Karpas-422 (cell line): Measurements from ENCODE around the gene SLC24A3. TPM values are rescaled to one million over a fixed set of nuclear protein-coding genes. Genes with fewer than 3 reads are reported as not detected.

Experiments
- DNase-seq: peaks from one replicate; pipeline ENCODE4 v3.0.0-alpha.2; 2015
- H2AFZ ChIP-seq: fragments of 200-600 bp; sonication (generic); 2 replicates; pipeline ENCODE4 v1.6.1; 2014; ENCODE audit warnings: antibody characterized with exemption, low read length, mixed read lengths
- H3K27ac ChIP-seq: fragments of 200-600 bp; sonication (generic); 2 replicates; pipeline ENCODE4 v1.5.1; 2014; ENCODE audit warnings: mild to moderate bottlenecking, low read length, moderate library complexity
- H3K27me3 ChIP-seq: fragments of 200-600 bp; sonication (generic); 2 replicates; pipeline ENCODE4 v1.6.1; 2014; ENCODE audit warnings: low read length, mixed read lengths
- H3K36me3 ChIP-seq: fragments of 200-600 bp; sonication (generic); 2 replicates; pipeline ENCODE4 v1.6.1; 2014; ENCODE audit warnings: low read length, mixed read lengths; ENCODE audit not compliant: insufficient read depth
- H3K4me1 ChIP-seq: fragments of 200-600 bp; sonication (generic); 2 replicates; pipeline ENCODE4 v1.6.1; 2014; ENCODE audit warnings: mild to moderate bottlenecking, low read length, mixed read lengths
- H3K4me2 ChIP-seq: fragments of 200-600 bp; sonication (generic); 2 replicates; pipeline ENCODE4 v1.6.1; 2014; ENCODE audit warnings: low read length, low read depth, mild to moderate bottlenecking; ENCODE audit not compliant: poor library complexity, severe bottlenecking
- H3K4me3 ChIP-seq: fragments of 200-600 bp; sonication (generic); 2 replicates; pipeline ENCODE4 v1.5.1; 2014; ENCODE audit warnings: mild to moderate bottlenecking, antibody characterized with exemption, low read length, mixed read lengths
- H3K79me2 ChIP-seq: fragments of 200-600 bp; sonication (generic); 2 replicates; pipeline ENCODE4 v1.6.1; 2014; ENCODE audit warnings: mild to moderate bottlenecking, low read length, mixed read lengths
- H3K9ac ChIP-seq: fragments of 200-600 bp; sonication (generic); 2 replicates; pipeline ENCODE4 v1.6.0; 2014; ENCODE audit warnings: low read length
- H3K9me2 ChIP-seq: fragments of 200-600 bp; sonication (generic), shearing (Covaris generic); replicated peaks from 2 replicates; pipeline ENCODE4 v1.6.0; 2014; ENCODE audit warnings: mild to moderate bottlenecking, low read length, moderate library complexity; ENCODE audit not compliant: insufficient read depth
- H3K9me3 ChIP-seq: fragments of 300-700, 200-600 bp; sonication (generic); 2 replicates; pipeline ENCODE4 v1.6.1; 2014; ENCODE audit warnings: low read length, mixed read lengths
- H4K20me1 ChIP-seq: fragments of 200-600 bp; sonication (generic); 2 replicates; pipeline ENCODE4 v1.6.1; 2014; ENCODE audit warnings: mild to moderate bottlenecking, antibody characterized with exemption, low read length, low read depth; ENCODE audit not compliant: insufficient read depth
- total RNA-seq: library from RNA; depleted of rRNA; stranded (reverse); fragments of >200 nt; shearing (Covaris generic); gene quantifications from 2 replicates; pipeline ENCODE4 v1.2.3, GENCODE V29; 2014; ENCODE audit warnings: low replicate concordance

The SLC24A3 gene
- total RNA-seq, 1 experiment from 2014 or later, result not detected

- Histone ChIP-seq H3K9me2 (no peaks in the 10 kb centered on the region), H2AFZ (no peak overlapping the region), H3K4me3 (no peak overlapping the region), H3K9ac (no peak overlapping the region), H3K27ac (no peak overlapping the region), H4K20me1 (no peaks in the 10 kb centered on the region), H3K79me2 (no peaks in the 10 kb centered on the region), H3K4me2 (no peak overlapping the region), H3K36me3 (no peaks in the 10 kb centered on the region), H3K27me3 (no peaks in the 10 kb centered on the region), H3K9me3 (no peaks in the 10 kb centered on the region), H3K4me1 (no peaks in the 10 kb centered on the region)
- DNase-seq, result no peak
Observed at GRCh38 chr20:19683188-19683587, 470.7 kb downstream of the SLC24A3 start.

DNA sequence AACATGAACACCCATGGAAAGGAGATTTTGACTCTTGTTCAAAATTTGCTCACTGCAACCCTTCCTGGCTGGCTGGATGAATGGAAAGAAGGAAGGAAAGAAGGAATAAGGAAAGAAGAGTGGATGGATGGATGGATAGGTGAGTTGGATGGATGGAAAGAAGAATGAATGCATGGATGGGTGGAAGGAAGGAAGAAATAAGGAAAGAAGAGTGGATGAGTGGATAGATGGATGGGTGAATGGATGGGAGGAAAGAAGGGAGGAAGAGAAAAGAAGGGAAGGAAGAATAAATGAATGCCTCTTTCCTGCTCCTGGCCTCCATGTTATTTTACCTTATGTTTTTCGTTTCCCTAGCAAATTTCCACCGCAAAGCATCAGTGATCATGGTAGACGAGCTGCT is 471.4 kb downstream of the SLC24A3 start:
- H3K4me1 ChIP-seq, result no peaks in the 10 kb centered on the region
- no peak for DNase-seq
- no peaks in the 10 kb centered on the region for H3K27me3 ChIP-seq
- no peaks in the 10 kb centered on the region for H3K79me2 ChIP-seq
- no peak overlapping the region for H3K4me2 ChIP-seq
- no peaks in the 10 kb centered on the region for H4K20me1 ChIP-seq
- no peak overlapping the region for H3K27ac ChIP-seq
- no peak overlapping the region for H2AFZ ChIP-seq
- no peaks in the 10 kb centered on the region for H3K36me3 ChIP-seq
- H3K9me3 ChIP-seq, result no peaks in the 10 kb centered on the region
- H3K9ac ChIP-seq, result no peak overlapping the region
- no peaks in the 10 kb centered on the region for H3K9me2 ChIP-seq
- H3K4me3 ChIP-seq, result no peak overlapping the region

DNA sequence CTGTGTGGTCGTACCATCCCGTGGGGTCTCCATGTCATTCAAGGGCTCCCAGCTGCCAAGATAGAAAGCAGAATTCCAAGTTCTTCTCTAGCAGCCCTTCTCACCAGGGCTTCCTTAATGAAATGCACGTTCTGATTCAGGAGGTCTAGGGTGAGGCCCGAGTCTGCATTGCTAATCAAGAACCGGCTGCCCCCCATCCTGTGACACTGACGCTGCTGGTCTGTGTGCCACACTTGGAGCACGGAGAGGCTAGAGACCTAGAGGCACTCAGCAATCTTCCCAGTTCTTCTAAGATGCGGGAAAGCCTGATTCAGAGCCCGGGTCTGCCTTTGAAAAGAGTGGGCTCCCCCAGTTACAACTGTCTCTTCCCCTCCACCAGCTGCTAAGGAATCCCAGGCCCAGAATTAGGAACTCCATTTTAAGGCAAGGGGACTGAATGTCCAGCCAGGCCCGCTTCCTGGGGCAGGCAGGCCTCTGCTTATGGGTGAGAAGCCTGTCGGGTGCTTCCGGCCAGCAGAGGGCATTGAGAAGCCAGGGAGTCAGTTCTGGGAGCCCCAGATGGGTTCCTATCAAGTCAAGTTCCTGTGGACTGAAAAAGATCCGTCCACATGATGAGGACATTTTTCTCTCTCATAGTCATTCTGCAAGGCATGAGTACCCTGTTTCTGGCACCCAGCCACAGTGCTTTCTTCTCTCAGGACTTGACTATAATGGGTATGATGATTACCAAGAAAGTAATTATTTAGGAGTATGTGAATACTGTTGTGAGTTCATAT is 475.8 kb downstream of the SLC24A3 start:
- H2AFZ ChIP-seq, result no peak overlapping the region
- H3K4me2 ChIP-seq, result no peak overlapping the region
- H3K9me2 ChIP-seq, result no peaks in the 10 kb centered on the region
- no peaks in the 10 kb centered on the region for H3K27me3 ChIP-seq
- no peaks in the 10 kb centered on the region for H4K20me1 ChIP-seq
- no peak overlapping the region for H3K27ac ChIP-seq
- peak; percentile 75 for DNase-seq
- H3K4me3 ChIP-seq, result no peak overlapping the region
- H3K9me3 ChIP-seq, result no peaks in the 10 kb centered on the region
- H3K9ac ChIP-seq, result no peak overlapping the region
- H3K36me3 ChIP-seq, result no peaks in the 10 kb centered on the region
- H3K79me2 ChIP-seq, result no peaks in the 10 kb centered on the region
- peaks cover 6% of the 10 kb centered on the region for H3K4me1 ChIP-seq

DNA sequence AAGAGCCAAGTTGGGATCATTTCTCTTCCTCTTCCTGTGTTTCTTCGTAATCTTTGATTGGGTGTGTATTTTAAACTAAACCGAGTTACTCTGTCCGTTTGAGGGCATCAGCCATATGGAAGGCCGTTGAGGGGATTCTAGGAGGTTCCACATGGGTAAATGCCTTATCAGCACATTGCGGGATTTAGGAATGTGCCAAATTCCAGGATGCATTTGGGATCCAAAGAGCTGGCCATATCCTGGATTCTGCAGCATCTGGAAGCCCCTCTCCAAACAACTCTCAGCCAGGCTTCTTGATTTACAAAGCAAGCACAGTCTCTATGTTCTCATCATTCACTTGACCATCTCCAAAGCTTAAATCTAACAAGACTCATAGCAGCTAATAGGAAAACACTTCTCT is 478.0 kb downstream of the SLC24A3 start:
- Histone ChIP-seq H3K27ac (no peak overlapping the region), H3K9ac (no peak overlapping the region), H3K9me3 (no peaks in the 10 kb centered on the region), H2AFZ (no peak overlapping the region), H3K27me3 (no peaks in the 10 kb centered on the region), H3K36me3 (no peaks in the 10 kb centered on the region), H3K9me2 (no peaks in the 10 kb centered on the region), H3K4me1 (peaks cover 22% of the 10 kb centered on the region), H3K4me2 (no peak overlapping the region), H4K20me1 (no peaks in the 10 kb centered on the region), H3K79me2 (no peaks in the 10 kb centered on the region), H3K4me3 (no peak overlapping the region)
- DNase-seq, result no peak

DNA sequence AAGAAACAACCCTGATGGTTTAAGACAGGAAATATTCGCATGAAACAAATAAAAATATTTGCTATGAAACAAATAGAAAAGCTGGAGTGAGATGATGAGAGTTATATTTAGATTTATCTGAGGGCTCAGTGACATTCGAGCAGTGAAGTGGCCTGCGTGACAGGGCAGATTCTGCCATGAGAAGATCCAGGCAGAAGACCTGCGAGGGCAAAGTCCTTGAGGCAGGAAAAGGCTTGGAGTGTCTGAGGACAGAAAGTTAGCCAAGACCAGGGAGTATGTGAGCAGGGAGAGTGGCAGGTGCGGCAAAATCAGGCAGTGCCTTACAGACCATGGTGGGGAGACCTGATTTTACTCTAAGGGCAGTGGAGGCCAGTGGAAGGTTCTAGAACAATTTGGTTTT is 478.7 kb downstream of the SLC24A3 start:
- H4K20me1 ChIP-seq, result no peaks in the 10 kb centered on the region
- H3K27me3 ChIP-seq, result no peaks in the 10 kb centered on the region
- no peak overlapping the region for H3K4me2 ChIP-seq
- DNase-seq, result no peak
- no peaks in the 10 kb centered on the region for H3K36me3 ChIP-seq
- no peak overlapping the region for H3K27ac ChIP-seq
- no peak overlapping the region for H3K4me3 ChIP-seq
- H3K79me2 ChIP-seq, result no peaks in the 10 kb centered on the region
- H3K4me1 ChIP-seq, result peaks cover 25% of the 10 kb centered on the region
- no peak overlapping the region for H2AFZ ChIP-seq
- H3K9me3 ChIP-seq, result no peaks in the 10 kb centered on the region
- H3K9ac ChIP-seq, result no peak overlapping the region
- no peaks in the 10 kb centered on the region for H3K9me2 ChIP-seq

DNA sequence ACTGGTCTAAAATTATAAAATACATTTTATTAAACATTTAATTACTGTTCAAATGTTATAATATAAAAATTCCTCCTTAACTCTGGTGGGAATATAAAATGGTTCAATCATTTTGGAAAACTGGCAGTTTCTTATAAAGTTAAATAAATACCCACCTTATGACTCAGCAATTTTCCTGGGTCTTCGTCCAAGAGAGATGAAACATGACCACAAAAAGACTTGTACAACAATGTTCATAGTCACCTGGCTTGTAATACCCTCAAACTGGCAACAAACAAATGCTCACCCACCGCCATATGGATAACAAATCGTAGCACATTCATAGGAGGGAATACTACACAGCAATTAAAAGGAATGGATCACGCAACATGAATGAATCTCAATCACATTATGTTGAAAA is 479.7 kb downstream of the SLC24A3 start:
- Histone ChIP-seq H3K79me2 (no peaks in the 10 kb centered on the region), H3K9ac (no peak overlapping the region), H3K9me2 (no peaks in the 10 kb centered on the region), H3K4me2 (no peak overlapping the region), H3K4me1 (peaks cover 25% of the 10 kb centered on the region), H3K36me3 (no peaks in the 10 kb centered on the region), H3K27ac (no peak overlapping the region), H3K9me3 (no peaks in the 10 kb centered on the region), H3K4me3 (no peak overlapping the region), H2AFZ (no peak overlapping the region), H3K27me3 (no peaks in the 10 kb centered on the region), H4K20me1 (no peaks in the 10 kb centered on the region)
- DNase-seq, result no peak

GRCh38 chr20:19692685-19693119 is 480.3 kb downstream of the SLC24A3 start:
- H3K9me3 ChIP-seq, result no peaks in the 10 kb centered on the region
- no peak overlapping the region for H2AFZ ChIP-seq

GRCh38 chr20:19693508-19693907 is 481.1 kb downstream of the SLC24A3 start:
- Histone ChIP-seq H3K9me2 (no peaks in the 10 kb centered on the region), H3K36me3 (no peaks in the 10 kb centered on the region), H3K9ac (no peak overlapping the region), H2AFZ (no peak overlapping the region), H3K4me2 (no peak overlapping the region), H3K27me3 (no peaks in the 10 kb centered on the region), H3K4me3 (no peak overlapping the region), H3K79me2 (no peaks in the 10 kb centered on the region), H4K20me1 (no peaks in the 10 kb centered on the region), H3K9me3 (no peaks in the 10 kb centered on the region), H3K4me1 (peaks cover 25% of the 10 kb centered on the region), H3K27ac (no peak overlapping the region)
- no peak for DNase-seq

More at GRCh38 chr20:19692685-19693119, 480.3 kb downstream of the SLC24A3 start:
- no peaks in the 10 kb centered on the region for H3K79me2 ChIP-seq
- no peak overlapping the region for H3K27ac ChIP-seq
- no peak overlapping the region for H3K4me3 ChIP-seq
- H3K36me3 ChIP-seq, result no peaks in the 10 kb centered on the region
- no peaks in the 10 kb centered on the region for H3K27me3 ChIP-seq
- DNase-seq, result peak; percentile 82
- no peaks in the 10 kb centered on the region for H4K20me1 ChIP-seq
- H3K9me2 ChIP-seq, result no peaks in the 10 kb centered on the region
- peak overlapping the region; percentile 41 for H3K4me2 ChIP-seq
- 0 out of 2 replicates have a peak overlapping the region, but pooled peaks have one; percentile 14 for H3K9ac ChIP-seq
- peaks cover 25% of the 10 kb centered on the region for H3K4me1 ChIP-seq
